Nephron progenitor cell (in vitro differentiated cells): ENCODE measurements around the gene SLC43A1.

Experiments used
- DNase-seq: peaks from one replicate; pipeline ENCODE4 v3.0.0; 2021
- H3K27ac Mint-ChIP-seq: 2 replicates; pipeline ENCODE4 v1.8.0; 2021; ENCODE audit warnings: mild to moderate bottlenecking, moderate library complexity, mixed read lengths
- H3K27me3 Mint-ChIP-seq: 2 replicates; pipeline ENCODE4 v1.8.0; 2021; ENCODE audit warnings: mild to moderate bottlenecking, low read depth, mixed read lengths; ENCODE audit not compliant: poor library complexity
- H3K36me3 Mint-ChIP-seq: 2 replicates; pipeline ENCODE4 v1.8.0; 2021; ENCODE audit warnings: low read depth, mixed read lengths
- H3K4me1 Mint-ChIP-seq: 2 replicates; pipeline ENCODE4 v1.8.0; 2021; ENCODE audit warnings: mixed read lengths
- H3K4me3 Mint-ChIP-seq: 2 replicates; pipeline ENCODE4 v1.8.0; 2021; ENCODE audit warnings: mild to moderate bottlenecking, moderate library complexity, mixed read lengths
- H3K9me3 Mint-ChIP-seq: 2 replicates; pipeline ENCODE4 v1.8.0; 2021; ENCODE audit warnings: mild to moderate bottlenecking, moderate library complexity, mixed read lengths
- CTCF ChIP-seq: fragments of 200-600 bp; sonication (generic); IDR thresholded peaks from 2 replicates; pipeline ENCODE4 v1.5.0; 2021; ENCODE audit warnings: antibody characterized with exemption

SLC43A1 gene

DNA sequence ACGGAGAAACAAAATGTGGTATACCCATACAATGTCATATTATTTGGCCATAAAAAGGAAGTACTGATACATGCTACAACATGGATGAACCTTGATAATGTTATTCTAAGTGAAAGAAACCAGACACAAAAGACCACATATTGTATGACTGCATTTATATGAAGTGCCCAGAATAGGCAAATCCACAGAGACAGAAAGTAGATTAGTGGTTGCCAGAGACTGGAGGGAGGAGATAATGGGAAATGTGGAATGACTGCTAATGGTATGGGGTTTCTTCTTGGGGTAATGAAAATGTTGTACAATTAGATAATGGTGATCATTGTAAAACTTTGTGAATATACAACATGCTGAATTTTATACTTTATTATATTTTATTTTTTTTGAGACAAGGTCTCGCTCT lies 5.6 kb upstream of the SLC43A1 start:
- H3K9me3 Mint-ChIP-seq = no peaks in the 10 kb centered on the region
- peaks cover 25% of the 10 kb centered on the region for H3K27me3 Mint-ChIP-seq
- H3K36me3 Mint-ChIP-seq = peaks cover 9% of the 10 kb centered on the region
- no peak overlapping the region for H3K27ac Mint-ChIP-seq
- no peak for DNase-seq
- TF ChIP-seq CTCF = no peak
- no peak overlapping the region for H3K4me3 Mint-ChIP-seq
- peaks cover 23% of the 10 kb centered on the region for H3K4me1 Mint-ChIP-seq

DNA sequence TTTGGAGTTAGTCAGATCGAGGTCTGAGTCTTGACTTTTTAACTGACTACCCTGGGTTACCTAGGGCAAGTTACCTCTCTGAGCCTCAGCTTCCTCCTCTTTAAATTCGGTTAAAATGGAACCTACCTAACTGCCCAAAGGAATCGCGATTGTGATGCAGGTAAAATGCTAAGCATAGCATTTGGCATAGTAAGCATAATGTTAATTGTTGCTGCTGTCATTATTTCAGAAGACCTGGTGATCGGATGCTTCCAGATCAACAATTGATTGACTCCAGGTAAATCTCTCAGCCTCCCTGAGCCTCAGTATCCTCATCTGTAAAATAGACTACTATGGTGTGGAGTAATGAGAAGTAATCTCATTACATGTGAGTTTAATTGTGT lies 550 bp upstream of the SLC43A1 start:
- peaks cover 19% of the 10 kb centered on the region for H3K4me1 Mint-ChIP-seq

DNA sequence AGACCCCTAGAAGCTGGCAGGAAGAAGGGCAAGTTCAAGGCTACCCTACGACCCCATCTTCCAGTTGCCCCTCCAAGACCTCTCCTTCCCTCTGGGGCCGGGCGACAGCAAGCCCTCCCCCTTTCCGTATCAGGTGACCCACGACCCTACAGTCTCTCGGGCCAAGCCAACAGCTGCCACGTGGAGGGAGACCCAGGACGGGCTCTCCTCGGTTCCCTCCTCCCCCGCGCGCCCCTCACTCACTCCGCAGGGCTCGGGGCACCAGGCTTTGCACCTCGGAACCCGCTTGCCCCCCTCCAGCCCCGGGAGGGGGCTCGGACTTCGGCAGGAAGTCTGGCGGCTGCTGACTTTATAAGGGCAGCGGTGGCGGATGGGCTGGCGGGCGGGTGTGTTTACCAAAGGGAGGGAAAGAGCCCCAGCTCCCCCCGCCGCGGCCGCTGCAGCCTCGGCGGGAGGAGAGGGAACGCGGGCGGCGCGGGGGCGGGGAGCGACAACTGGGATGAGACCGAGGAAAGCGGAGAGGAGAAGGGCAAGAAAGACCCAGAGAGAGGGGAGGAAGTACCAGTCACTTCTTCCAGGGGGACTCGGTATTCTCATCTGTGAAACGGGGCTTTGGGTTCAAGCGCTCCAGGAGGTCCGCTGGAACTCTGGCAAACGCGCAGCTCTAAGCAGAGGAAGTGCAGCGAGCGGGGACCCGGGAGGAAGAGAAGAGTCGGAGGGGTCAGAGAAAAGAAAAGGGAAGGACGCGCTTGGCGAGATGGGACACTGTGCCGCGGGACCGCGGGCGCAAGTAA lies 767 bp downstream of the SLC43A1 start:
- Mint-ChIP-seq H3K4me1 (peaks cover 19% of the 10 kb centered on the region), H3K4me3 (peak overlapping the region; percentile 90), H3K27ac (no peak overlapping the region), H3K36me3 (no peaks in the 10 kb centered on the region), H3K27me3 (peaks cover 38% of the 10 kb centered on the region), H3K9me3 (no peaks in the 10 kb centered on the region)
- no peak for TF ChIP-seq CTCF
- peak; percentile 61 for DNase-seq

More for the DNA sequence above, 550 bp upstream of the SLC43A1 start:
- H3K27ac Mint-ChIP-seq = no peak overlapping the region
- TF ChIP-seq CTCF = no peak
- peaks cover 37% of the 10 kb centered on the region for H3K27me3 Mint-ChIP-seq
- peak overlapping the region; percentile 96 for H3K4me3 Mint-ChIP-seq
- no peaks in the 10 kb centered on the region for H3K36me3 Mint-ChIP-seq
- no peak for DNase-seq
- no peaks in the 10 kb centered on the region for H3K9me3 Mint-ChIP-seq

DNA sequence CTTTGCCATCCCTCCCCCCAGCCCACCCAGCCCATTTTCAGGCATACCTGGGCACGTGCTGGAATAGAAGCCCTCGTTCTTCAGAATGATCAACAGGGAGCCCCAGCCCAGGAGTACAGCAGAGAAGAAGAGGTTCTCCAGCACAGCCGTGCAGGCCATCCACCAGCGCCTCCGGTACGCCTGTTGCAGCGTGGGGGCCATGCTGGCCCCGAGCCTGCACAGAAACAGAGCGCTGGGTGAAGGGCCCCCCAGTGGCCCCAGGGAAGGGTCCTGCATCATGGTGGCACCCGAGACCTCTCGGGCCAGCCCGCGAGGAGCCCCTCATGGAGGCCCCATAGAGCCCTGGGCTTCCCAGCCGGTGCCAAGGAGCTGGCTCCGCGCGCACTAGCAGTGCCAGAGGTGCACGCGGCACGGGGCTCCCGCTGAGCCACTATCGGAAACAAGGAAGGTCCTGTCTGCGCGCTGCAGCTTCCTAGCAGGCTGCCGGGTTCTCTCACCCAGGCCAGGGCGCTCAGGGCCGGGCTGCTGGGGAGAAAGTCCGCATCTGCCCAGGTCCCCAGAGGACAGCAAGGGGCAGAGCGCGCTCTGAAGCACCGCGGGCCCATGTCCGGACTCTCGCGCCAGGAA lies 1.5 kb downstream of the SLC43A1 start:
- peak overlapping the region; percentile 90 for H3K4me3 Mint-ChIP-seq
- peaks cover 38% of the 10 kb centered on the region for H3K27me3 Mint-ChIP-seq
- no peaks in the 10 kb centered on the region for H3K9me3 Mint-ChIP-seq
- H3K36me3 Mint-ChIP-seq = no peaks in the 10 kb centered on the region
- DNase-seq = peak; percentile 53
- TF ChIP-seq CTCF = no peak
- H3K27ac Mint-ChIP-seq = no peak overlapping the region
- peaks cover 17% of the 10 kb centered on the region for H3K4me1 Mint-ChIP-seq

GRCh38 chr11:57513452-57513795 lies 2.1 kb downstream of the SLC43A1 start:
- DNase-seq = no peak
- H3K36me3 Mint-ChIP-seq = no peaks in the 10 kb centered on the region
- no peak overlapping the region for H3K27ac Mint-ChIP-seq
- no peaks in the 10 kb centered on the region for H3K9me3 Mint-ChIP-seq
- H3K4me1 Mint-ChIP-seq = peaks cover 12% of the 10 kb centered on the region
- peak overlapping the region; percentile 75 for H3K4me3 Mint-ChIP-seq
- peaks cover 34% of the 10 kb centered on the region for H3K27me3 Mint-ChIP-seq
- no peak for TF ChIP-seq CTCF
